Stimulated activated CD4-positive, alpha-beta T cell treated with anti-CD3 and anti-CD28 coated beads, Interleukin-4, amount 100 ng/mL, for 24 hours (primary cell): ENCODE data around the gene NMUR1.
"Not testable (repeated sequence)": the region's sequence is repeated elsewhere in the genome, so short reads cannot be mapped to it uniquely, and the experiment has no call there.

Experiments
- DNase-seq: peaks from one replicate; pipeline ENCODE4 v3.0.0-alpha.2; 2020

The NMUR1 gene, protein sequence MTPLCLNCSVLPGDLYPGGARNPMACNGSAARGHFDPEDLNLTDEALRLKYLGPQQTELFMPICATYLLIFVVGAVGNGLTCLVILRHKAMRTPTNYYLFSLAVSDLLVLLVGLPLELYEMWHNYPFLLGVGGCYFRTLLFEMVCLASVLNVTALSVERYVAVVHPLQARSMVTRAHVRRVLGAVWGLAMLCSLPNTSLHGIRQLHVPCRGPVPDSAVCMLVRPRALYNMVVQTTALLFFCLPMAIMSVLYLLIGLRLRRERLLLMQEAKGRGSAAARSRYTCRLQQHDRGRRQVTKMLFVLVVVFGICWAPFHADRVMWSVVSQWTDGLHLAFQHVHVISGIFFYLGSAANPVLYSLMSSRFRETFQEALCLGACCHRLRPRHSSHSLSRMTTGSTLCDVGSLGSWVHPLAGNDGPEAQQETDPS

DNA sequence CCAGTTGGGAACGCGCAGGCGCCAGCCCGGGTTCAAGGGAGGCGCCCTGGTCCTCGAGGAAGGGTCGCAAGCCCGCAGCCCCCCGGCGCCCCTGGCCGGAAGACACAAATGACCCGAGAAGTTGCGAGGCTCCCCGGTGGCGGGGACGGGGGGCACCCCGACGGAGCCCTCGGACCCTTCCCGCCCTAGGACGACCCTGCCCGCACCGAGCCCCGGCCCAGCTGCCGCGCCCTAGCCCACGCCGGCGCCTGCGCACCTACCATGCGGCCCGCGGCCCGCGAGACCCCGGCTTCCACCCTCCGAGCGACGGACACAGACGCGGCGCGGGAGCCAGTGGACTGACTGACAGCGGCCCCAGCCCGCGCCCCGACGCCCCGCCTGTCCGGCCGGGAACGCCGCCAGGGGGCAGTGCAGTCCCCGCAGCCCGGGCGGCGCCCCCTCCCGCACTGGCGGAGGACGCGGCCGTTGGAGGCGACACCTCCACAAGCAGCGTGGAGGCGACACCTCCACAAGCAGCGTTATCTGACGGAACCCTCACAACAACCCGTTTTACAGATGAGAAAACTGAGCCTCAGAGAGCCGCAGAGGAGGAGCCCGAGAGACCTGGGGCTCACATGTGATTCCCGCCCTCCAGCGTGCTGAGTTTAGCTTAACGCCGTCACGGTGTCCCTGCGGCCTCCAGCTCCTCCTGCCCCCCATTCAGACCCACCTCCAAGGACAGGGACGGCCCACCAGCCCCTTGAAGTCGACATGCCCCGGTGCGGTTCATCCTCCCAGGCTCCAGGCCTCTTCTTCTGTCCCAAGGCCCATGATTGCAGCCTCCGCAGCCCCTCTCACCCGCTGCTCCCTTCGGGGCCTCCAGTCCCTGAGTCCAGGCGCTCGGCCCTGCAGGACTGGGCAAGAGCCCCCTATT lies at the start of gene NMUR1:
NMUR1 (minus strand) TSS at position 347 of the 913 bp plus-strand sequence; CDS start at position 263, 84 bp downstream.
- peak; percentile 65 for DNase-seq

DNA sequence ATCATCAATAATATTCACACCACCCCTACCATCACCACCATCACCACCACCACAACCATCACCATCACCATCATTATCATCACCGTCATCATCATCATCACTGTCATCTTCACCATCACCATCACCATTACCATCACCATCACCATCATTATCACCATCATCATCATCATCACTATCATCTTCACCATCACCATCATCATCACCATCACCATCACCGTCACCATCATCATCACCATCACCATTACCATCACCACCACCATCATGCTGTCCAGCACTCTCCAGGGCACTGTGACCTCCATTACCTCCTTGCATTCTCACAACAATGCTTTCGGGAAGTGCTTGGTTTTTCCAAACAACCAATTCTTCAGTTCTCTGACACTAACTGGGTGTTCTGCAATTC lies 49.3 kb upstream of the NMUR1 start:
- DNase-seq = no peak

DNA sequence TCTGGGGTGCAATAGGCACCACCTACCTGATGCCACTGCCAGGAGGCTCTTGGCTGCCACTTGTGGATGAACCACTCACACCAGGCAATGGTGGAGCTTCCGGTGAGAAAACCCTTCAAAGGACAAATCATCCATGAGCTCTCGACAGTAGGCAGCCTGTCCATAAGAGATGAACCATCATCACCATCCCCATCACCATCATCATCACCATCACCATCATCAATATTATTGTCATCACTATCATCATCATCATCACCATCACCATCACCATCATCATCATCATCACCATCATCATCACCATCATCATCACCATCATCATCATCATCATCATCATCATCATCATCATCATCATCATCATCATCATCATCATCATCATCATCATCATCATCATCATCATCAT lies 48.4 kb upstream of the NMUR1 start:
- DNase-seq = not testable (repeated sequence)

DNA sequence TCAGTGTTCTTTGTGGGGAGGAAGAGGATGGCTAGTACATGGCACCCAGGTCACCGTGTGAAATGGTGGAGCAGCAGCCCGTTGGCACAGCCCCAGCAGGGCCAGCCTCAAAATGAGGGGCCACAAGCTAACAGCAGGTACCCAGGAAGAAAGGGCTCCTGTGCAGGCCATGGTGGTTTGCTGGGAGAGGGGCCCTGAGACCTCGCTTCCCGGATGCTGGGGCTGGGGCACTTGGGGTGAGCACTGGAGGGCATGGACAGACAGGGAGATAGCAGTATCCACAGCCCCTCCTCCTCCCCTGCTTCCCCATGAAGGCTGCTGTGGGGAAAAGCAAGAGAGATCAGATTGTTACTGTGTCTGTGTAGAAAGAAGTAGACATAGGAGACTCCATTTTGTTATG lies 46.2 kb upstream of the NMUR1 start:
- no peak for DNase-seq

DNA sequence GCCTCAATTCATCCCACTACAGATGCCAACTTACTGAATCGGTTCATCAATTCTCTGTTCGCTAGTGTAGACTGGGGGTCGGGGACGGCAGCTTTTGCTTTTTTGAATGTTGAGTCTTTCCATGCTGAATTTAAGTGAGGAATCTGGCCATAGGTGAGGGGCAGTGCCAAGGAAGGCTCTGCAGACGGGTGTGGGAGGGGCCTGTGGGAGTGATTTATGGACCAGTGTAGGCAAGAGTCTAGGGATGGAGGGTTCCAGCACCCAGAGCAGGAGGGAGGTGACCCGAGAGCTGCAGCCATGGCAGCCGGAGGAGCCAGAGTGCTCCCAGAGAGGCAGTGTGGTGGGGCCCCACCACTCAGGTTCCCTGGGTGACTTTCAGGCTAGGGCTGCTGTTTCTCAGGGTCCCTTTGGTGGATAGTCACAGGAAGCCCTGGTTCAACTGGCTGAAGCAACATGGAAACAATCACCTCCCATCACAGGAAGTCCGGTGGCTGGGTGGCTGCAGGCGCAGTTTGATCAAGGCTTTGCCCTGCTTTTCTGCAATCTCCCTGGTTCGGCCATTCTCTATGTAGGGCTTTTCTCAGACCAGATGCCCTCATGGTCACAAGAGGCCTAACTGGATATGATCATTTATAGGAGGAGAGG lies 45.5 kb upstream of the NMUR1 start:
- DNase-seq = no peak

DNA sequence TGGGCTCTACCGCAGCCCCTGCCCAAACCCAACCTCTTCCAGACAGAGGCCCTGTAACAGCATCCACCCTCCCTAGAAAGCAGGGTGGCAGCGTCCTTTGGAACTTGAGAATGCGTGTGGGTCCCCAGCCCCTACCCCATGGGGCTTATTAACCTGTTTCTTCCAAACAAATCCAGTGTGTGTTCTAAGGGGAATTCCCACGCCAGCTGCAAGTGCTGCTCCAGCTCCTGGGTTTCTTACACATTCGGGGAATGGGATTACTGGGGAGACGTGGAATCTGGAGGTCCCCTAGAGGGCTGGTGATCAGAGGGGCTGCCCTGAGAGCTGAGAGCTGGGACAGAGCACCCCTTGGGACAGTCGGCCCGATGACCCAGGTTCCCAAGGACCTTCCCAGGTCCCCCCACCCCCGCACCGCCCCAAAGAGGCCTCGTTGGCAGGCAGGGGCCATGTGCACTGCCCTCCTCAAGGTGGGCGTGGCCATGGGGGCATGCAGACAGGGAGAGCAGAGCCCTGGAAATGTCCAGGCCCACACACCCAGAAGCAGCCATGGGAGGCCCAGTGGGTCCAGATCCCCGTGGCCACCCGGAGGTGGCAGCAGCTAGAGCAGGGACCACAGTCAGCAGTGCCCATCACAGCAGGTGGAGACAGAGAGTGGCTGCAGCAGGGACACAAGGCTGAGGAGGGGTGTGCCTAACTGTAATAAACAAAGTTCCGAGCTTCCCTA lies 43.6 kb upstream of the NMUR1 start:
- no peak for DNase-seq

DNA sequence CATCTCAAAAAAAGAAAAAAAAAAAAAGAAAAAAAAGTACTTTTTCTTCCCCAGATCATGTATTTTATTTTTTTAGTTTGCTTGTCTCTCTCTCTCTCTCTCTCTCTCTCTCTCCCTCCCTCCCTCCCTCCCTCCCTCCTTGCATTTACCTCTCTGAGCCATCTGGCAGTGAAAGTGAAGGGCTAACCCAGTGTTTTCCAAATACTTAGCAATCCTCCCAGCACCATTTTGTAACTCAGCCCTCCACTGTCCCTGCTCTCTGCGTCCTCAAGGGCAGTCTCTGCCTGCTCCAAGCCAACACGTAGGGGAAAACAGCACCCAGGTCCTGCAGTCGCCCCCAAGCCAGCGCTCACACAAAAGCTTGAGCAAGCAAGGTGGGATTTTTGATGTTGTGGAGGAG lies 42.9 kb upstream of the NMUR1 start:
- no peak for DNase-seq

DNA sequence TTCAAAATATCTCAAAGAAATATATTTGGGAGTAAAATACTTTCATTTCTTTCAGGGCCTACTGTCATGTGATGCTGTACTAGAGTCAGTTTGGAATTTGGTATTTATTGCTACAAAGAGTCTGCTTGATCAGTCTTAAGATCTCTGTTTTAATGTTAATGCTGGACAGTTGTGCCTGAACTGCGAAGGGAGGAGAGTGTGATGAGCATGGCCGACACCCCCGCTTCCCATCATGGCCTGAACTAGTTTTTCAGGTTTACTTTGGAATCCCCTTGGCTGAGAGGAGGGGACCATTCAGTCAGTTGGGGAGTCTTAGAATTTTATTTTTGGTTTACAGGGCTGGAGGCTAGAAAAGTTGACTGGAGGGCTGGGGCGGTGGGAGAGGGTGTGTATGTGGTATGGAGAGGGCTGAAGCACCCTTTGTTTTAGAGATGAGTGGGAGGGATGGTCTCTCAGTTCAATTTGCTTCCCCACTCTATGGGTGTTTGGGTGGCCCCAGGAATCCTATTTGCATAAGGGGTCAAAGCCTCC lies 41.5 kb upstream of the NMUR1 start:
- no peak for DNase-seq

DNA sequence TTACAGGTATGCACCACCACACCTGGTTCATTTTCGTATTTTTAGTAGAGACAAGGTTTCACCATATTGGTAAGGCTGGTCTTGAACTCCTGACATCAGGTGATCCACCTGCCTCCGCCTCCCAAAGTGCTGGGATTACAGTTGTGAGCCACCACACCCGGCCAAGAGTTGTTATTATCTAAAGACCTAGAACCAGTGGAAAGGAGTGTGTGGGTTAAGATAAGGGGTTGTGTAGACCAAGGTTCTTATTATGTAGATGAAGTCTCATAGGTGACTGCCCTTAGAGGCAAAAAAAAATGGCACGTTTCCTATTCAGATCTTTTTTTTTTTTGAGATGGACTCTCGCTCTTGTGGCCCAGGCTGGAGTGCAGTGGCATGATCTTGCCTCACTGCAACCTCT lies 40.7 kb upstream of the NMUR1 start:
- not testable (repeated sequence) for DNase-seq

DNA sequence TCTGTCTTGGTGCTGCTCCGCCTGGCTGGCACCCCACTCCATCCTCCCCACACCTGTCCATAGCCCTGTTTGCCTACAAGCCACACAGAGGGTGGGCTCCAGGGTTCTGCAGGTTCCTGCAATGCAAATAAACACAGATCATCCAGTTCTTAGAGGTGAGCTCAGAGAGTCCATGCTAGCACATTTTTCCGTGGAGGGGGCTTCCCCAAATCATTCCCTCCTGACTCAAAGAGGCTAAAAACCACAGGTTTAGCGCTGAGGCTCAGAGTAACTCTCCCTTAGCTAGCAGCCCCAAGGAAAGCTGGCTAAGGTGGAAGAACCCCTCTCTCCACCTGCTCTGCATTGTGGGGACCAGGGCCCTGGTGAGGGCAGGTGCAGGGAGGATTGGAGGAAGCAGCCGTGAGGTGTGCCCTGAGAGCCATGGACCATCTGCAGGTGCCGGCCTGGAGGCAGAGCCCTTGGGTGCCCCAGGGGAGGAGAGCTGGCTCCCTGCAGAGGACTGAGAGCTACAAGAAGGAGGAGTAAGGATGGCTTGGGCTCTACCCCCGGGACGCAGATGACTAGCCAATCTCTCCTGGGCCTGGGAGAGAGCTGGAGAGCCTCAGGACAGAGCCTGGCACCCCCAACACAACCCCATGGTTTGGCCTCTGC lies 38.7 kb upstream of the NMUR1 start:
- no peak for DNase-seq

DNA sequence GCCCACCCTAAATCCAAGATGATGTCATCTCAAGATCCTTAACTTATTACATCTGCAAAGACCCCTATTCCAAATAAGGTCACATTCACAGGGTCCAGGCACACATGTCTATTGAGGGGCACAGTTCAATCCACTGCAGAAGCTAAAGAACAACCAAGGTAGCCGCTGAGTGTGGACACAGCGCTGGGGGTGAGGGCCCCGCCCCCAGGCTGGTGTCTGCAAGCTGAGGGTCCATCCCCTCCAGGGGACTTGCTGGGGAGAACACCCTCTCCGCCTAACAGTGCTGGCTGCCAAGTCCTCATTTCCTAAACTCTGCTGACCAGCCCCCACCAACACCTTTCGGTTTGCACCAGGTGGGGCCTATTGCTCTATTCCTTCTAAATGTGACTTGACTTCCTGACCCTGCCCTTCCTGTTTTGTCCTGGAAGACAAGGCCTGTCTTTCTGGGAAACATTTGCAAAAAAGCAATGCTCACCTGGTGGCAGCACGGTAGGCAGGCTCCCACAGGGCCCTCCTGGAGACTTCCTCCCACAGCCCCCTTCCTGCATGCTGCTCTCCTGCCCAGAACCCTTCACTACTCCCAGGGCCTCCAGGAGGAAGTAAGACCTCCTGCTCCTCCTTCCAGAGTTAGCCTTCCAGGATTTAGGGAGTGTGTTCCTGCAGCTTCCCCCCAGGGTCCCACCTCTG lies 38.0 kb upstream of the NMUR1 start:
- no peak for DNase-seq

DNA sequence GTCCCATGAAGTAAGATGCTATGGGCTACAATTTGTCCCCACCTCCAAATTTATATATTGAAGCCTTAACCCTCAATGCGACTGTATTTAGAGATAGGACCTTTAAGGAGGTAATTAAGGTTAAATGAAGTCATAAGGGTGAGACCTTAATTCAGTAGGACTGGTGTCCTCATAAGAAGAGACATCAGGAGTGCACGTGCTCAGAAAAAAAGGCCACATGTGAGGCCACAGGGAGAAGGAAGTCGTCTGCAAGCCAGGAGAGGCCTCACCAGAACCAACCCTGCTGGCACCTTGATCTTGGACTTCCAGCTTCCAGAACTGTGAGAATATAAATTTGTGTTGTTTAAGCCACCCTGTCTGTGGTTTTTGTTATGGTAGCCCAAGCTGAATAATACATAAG lies 36.9 kb upstream of the NMUR1 start:
- no peak for DNase-seq

DNA sequence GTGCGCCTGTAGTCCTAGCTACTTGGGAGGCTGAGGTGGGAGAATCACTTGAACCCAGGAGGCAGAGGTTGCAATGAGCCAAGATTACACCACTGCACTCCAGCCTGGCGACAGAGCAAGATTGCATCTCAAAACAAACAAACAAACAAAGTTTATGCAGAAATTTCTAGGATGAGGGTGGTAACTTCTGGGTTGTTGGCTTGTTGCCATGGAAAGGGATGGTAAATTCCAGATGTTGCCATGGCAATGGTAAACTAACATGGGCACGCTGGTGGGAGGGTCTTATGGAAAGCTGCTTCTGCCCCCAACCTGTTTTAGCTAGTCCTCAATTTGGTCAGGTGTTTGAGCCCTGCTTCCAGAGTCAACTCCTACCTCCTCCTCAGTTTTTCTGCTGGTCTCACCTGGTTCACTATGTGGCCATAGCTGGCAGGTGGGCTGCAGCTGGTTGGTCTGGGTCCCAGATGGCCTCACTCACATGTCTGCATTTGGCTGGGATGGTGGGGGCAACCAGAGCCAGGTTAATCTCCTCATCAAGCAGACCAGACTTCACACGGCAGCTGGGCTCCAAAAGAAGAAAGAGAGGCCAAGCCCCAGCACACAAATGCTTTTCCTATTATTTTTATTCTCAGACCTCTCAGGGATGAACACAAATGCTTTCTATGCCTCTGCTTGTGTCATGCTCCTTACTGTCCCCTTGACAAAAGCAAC lies 35.8 kb upstream of the NMUR1 start:
- no peak for DNase-seq

DNA sequence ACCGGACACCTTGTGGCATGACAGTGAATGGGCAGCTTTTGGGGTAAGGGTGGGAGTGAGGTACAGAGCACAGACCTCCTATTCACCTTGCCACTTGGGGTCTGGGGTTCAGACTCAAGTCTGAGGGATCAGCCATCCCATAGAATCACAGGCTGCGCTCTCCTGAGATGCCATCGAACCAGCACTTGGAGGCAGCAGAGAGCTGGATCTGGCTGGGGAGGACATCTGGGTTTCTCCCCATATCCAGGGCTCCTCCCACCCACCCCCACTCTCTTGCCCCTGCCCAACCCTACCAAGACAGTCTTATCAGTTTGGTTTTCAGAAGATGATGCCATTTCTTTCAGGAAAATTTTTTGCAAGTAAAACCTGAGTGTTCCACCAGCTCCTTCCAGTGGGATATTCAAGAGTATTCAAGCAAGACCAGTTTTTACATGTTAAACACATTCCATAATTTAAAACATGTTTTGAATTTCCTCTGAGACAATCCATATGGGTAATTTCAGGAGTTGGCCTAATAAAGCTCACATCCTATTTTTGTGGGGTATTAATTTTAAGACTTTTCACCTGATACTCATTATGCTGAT lies 33.2 kb upstream of the NMUR1 start:
- peak; percentile 37 for DNase-seq

DNA sequence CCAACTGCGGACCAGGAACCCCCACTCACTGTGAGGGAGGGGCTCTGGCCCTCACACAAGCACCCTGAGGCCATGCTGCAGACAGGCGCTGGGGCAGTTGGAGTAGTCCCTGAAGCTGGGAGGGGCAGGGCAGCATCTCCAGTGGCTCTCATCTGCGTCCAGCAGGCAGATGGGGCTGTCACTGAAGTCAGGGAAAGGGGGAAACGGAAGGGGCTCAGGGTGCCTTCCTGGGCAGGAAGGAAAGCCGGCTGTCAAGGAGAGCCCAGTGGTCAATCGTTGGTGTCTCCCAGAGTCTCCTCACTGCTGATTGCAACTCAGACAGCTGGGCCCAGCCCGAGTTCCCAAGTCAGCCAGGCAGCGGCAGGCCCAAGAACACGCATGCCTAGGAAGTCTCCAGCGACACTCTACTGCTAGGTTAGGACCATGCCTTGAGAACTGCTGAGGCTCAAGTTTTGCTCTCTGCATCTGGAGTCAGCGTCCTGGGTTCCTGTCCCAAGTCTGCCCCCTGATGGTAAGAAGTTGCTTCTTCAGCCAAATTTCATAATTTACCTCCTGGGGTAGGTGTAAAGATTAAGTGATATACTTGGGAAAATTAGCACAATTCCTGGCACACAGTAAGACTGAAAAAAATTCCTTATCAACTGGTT lies 27.4 kb upstream of the NMUR1 start:
- peak; percentile 66 for DNase-seq

DNA sequence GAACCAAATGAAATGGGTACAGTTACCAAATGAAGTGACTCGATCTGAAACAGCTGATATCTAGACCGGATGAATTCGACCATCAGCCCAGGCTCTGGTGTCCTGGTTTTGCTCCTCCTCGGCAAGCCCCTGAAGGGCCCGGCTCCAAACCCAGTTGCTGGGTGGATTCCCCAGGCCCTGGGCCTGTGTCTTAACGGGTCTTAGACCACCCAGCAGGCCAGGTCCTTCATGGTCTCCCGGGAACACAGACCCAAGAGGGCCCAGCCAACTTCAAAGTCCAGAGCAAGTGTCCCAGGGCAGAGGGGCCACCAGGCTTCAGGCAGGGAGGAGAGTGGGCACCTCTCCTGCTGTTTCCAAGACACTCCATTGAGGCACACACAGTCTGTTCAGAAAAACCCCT lies 26.7 kb upstream of the NMUR1 start:
- no peak for DNase-seq

DNA sequence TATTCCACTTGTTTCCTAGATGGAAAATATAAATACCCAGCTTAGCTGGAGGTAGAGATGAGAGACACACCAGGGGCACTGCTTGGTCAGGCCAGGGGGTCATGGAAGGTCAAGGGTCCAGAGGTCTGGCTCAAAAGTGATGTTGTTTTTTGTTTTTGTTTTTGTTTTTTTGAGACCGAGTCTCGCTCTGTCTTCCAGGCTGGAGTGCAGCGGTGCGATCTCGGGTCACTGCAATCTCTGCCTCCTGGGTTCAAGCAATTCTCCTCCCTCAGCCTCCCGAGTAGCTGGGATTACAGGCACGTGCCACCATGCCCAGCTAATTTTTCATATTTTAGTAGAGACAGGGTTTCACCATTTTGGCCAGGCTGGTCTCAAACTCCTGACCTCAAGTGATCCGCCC lies 26.3 kb upstream of the NMUR1 start:
- not testable (repeated sequence) for DNase-seq

DNA sequence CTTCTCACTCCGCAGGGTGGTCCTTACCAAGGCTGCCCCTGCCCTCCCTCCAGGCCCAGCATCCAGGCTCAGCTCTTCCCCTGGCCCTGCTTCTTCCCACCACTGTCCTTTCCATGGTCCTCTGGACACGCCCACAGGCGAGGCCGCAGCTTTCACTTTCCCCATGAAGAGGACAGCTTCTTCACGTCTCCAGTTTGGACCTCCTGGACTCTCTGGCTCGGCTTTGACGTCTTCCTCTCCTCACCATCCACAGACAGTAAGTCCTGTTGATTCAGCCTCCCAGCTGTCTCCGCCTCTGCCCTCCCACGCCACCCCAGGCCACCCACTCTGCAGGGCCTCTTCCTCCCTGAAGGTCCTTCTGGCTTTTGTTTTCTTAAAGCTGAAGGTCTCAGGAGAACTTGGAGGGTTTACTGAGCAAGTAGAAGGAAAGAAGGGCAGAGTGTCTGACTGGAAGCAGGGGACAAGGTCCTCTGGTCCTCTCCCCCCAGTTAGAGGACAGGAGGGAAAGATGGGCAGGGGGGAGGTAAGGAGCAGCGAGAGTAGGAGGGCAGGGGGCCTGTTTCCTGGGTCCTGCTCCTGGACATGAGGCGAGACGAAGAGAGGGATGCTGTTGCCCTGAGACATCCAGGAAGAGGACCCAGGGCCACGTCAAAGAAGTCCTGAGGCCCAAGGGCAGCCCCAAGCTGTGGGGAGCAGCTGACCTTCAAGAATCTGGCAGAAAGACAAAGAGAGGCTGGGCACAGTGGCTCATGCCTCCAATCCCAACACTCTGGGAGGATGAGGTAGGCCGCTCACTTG lies 24.7 kb upstream of the NMUR1 start:
- no peak for DNase-seq

DNA sequence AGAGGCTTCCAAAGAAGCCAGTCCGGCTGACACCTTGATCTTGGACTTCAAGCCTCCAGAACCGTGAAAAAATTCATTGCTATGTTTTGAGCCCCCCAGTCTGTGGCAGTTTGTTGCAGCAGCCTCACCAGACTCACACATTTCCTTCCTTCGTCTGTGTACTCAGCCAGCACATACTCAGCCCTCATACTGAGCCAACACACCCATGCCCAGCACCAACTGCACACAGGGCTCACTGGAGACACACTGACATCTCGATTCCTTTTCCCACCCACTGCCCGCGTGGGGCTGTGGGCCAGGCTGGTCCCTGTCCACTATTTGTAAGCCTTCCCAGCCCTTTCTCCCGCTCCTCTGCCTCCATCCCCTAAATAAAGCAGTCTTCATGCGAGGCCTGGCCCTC lies 24.1 kb upstream of the NMUR1 start:
- DNase-seq = no peak
